Measurements from ENCODE around the gene SLC1A3. TPM values are rescaled to one million over a fixed set of nuclear protein-coding genes. Genes with fewer than 3 reads are reported as not detected.

The SLC1A3 gene
- total RNA-seq, 1 donor from 2014 or later: 1.6 TPM

- Mint-ChIP-seq H3K27me3 (ENCODE audit: unreplicated experiment) (no peaks in the 10 kb centered on the region), H3K4me1 (ENCODE audit: low read depth, unreplicated experiment) (peaks cover 2% of the 10 kb centered on the region), H3K27ac (ENCODE audit: unreplicated experiment) (no peak overlapping the region), H3K36me3 (ENCODE audit: unreplicated experiment) (no peaks in the 10 kb centered on the region), H3K9me3 (ENCODE audit: unreplicated experiment) (no peaks in the 10 kb centered on the region), H3K4me3 (ENCODE audit: unreplicated experiment) (no peak overlapping the region)
- no peak for DNase-seq
- TF ChIP-seq, protein P1, sequence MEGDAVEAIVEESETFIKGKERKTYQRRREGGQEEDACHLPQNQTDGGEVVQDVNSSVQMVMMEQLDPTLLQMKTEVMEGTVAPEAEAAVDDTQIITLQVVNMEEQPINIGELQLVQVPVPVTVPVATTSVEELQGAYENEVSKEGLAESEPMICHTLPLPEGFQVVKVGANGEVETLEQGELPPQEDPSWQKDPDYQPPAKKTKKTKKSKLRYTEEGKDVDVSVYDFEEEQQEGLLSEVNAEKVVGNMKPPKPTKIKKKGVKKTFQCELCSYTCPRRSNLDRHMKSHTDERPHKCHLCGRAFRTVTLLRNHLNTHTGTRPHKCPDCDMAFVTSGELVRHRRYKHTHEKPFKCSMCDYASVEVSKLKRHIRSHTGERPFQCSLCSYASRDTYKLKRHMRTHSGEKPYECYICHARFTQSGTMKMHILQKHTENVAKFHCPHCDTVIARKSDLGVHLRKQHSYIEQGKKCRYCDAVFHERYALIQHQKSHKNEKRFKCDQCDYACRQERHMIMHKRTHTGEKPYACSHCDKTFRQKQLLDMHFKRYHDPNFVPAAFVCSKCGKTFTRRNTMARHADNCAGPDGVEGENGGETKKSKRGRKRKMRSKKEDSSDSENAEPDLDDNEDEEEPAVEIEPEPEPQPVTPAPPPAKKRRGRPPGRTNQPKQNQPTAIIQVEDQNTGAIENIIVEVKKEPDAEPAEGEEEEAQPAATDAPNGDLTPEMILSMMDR (IDR thresholded peaks at IDR 0.05; ENCODE audit: partially characterized antibody, unreplicated experiment): no peak
These were observed 51.8 kb downstream of the SLC1A3 start for GRCh38 chr5:36658038-36658756.

- no peak for DNase-seq
- Mint-ChIP-seq H3K4me3 (ENCODE audit: unreplicated experiment) (no peak overlapping the region), H3K27ac (ENCODE audit: unreplicated experiment) (no peak overlapping the region), H3K36me3 (ENCODE audit: unreplicated experiment) (no peaks in the 10 kb centered on the region), H3K27me3 (ENCODE audit: unreplicated experiment) (no peaks in the 10 kb centered on the region), H3K9me3 (ENCODE audit: unreplicated experiment) (no peaks in the 10 kb centered on the region), H3K4me1 (ENCODE audit: low read depth, unreplicated experiment) (no peaks in the 10 kb centered on the region)
- TF ChIP-seq, protein P1 (IDR thresholded peaks at IDR 0.05; ENCODE audit: partially characterized antibody, unreplicated experiment): no peak
These were observed 53.0 kb downstream of the SLC1A3 start for GRCh38 chr5:36659411-36659810.

GRCh38 chr5:36660397-36661049 lies 54.1 kb downstream of the SLC1A3 start:
- Mint-ChIP-seq H3K36me3 (ENCODE audit: unreplicated experiment) (no peaks in the 10 kb centered on the region), H3K27ac (ENCODE audit: unreplicated experiment) (no peak overlapping the region), H3K4me3 (ENCODE audit: unreplicated experiment) (no peak overlapping the region), H3K9me3 (ENCODE audit: unreplicated experiment) (no peaks in the 10 kb centered on the region), H3K4me1 (ENCODE audit: low read depth, unreplicated experiment) (no peaks in the 10 kb centered on the region), H3K27me3 (ENCODE audit: unreplicated experiment) (no peaks in the 10 kb centered on the region)
- TF ChIP-seq, protein P1 (IDR thresholded peaks at IDR 0.05; ENCODE audit: partially characterized antibody, unreplicated experiment): no peak
- DNase-seq: no peak

- Mint-ChIP-seq H3K4me3 (ENCODE audit: unreplicated experiment) (no peak overlapping the region), H3K9me3 (ENCODE audit: unreplicated experiment) (no peaks in the 10 kb centered on the region), H3K27ac (ENCODE audit: unreplicated experiment) (no peak overlapping the region), H3K4me1 (ENCODE audit: low read depth, unreplicated experiment) (no peaks in the 10 kb centered on the region), H3K36me3 (ENCODE audit: unreplicated experiment) (no peaks in the 10 kb centered on the region), H3K27me3 (ENCODE audit: unreplicated experiment) (no peaks in the 10 kb centered on the region)
- TF ChIP-seq, protein P1 (IDR thresholded peaks at IDR 0.05; ENCODE audit: partially characterized antibody, unreplicated experiment): no peak
- DNase-seq: no peak
These were observed 55.2 kb downstream of the SLC1A3 start for GRCh38 chr5:36661456-36662220.
